ENCODE results near the gene TNPO1. TPM values are rescaled to one million over a fixed set of nuclear protein-coding genes. Genes with fewer than 3 reads are reported as not detected.

Gene TNPO1
- polyA plus RNA-seq, 2 of the 4 experiments (the other 2 are of a cell fraction), result 199 to 350 TPM

GRCh38 chr5:72860499-72860898, 44.0 kb downstream of the TNPO1 start:
- H3K4me1 ChIP-seq, result peaks cover 47% of the 10 kb centered on the region
- ATAC-seq, result peak in 1 of 2 experiments; percentile 42; a peak in 2 of 6 replicates
- no peak for TF ChIP-seq EHMT2 (IDR thresholded peaks at IDR 0.05; ENCODE audit: low read depth)
- TF ChIP-seq RAD21 (conservative IDR thresholded peaks at IDR 0.05 in 1 of 2, IDR thresholded peaks at IDR 0.05 in 1 of 2), result no peak
- no peak for TF ChIP-seq MYC (IDR thresholded peaks at IDR 0.05; ENCODE audit: borderline replicate concordance, low read length)
- TF ChIP-seq ZSCAN20 (CRISPR knock-in tag; IDR thresholded peaks at IDR 0.05), result no peak
- TF ChIP-seq FOSL2 (IDR thresholded peaks at IDR 0.05), result no peak
- no peak for TF ChIP-seq FOSL2 (CRISPR knock-in tag; IDR thresholded peaks at IDR 0.05)
- no peak for TF ChIP-seq CHD2 (IDR thresholded peaks at IDR 0.05; ENCODE audit: low read length, partially characterized antibody)
- no peak for TF ChIP-seq ESRRA (IDR thresholded peaks at IDR 0.05; ENCODE audit: borderline replicate concordance, low read length)
- 0 out of 3 replicates have a peak overlapping the region, but pooled peaks have one; percentile 6 for H3K4me2 ChIP-seq
- H3K27ac ChIP-seq, result no peak overlapping the region
- no peak for DNase-seq (ENCODE audit: low read depth in 1 of 2, low spot score in 1 of 2)
- no peak for FAIRE-seq
- WGBS (ENCODE audit: missing lambda C conversion rate), result 75% methylated on average over 4 of the region's 4 CpGs
- no peaks in the 10 kb centered on the region for H3K9me3 ChIP-seq
- no peak overlapping the region for H3K4me3 ChIP-seq
- ChIA-PET POLR2A (interaction anchor here (0.7 kb wide), 1 partner anchor 22 kb away, joined by 3 read pairs; no protein-coding TSS in a partner anchor), CTCF (interaction anchor here (0.6 to 1.8 kb wide), 2 partner anchors 8 to 12 kb away, joined by 3 to 4 read pairs; no protein-coding TSS in a partner anchor)

GRCh38 chr5:72871366-72872024, 55.0 kb downstream of the TNPO1 start:
- FAIRE-seq (no peak), DNase-seq (ENCODE audit: low read depth in 1 of 2, low spot score in 1 of 2) (no peak), ATAC-seq (peak; percentile 48 to 53; a peak in 5 of 6 replicates)
- TF ChIP-seq FOXS1 (CRISPR knock-in tag; IDR thresholded peaks at IDR 0.05) (no peak), KDM1A (IDR thresholded peaks at IDR 0.05; ENCODE audit: low read depth) (no peak), JUN (IDR thresholded peaks at IDR 0.05) (no peak), ELK1 (IDR thresholded peaks at IDR 0.05; ENCODE audit: low read depth, low read length) (no peak), EHMT2 (IDR thresholded peaks at IDR 0.05; ENCODE audit: low read depth) (no peak), SMC3 (IDR thresholded peaks at IDR 0.05) (no peak), CHD2 (IDR thresholded peaks at IDR 0.05; ENCODE audit: low read length, partially characterized antibody) (no peak), RARB (CRISPR knock-in tag; IDR thresholded peaks at IDR 0.05) (no peak), JUNB (IDR thresholded peaks at IDR 0.05) (no peak), E2F6 (IDR thresholded peaks at IDR 0.05; ENCODE audit: borderline replicate concordance, low read depth) (no peak), BCL3 (IDR thresholded peaks at IDR 0.05) (no peak), HOXB5 (CRISPR knock-in tag; IDR thresholded peaks at IDR 0.05) (no peak), FOSL2 (IDR thresholded peaks at IDR 0.05) (no peak), FOSL2 (CRISPR knock-in tag; IDR thresholded peaks at IDR 0.05) (no peak), HMGXB4 (CRISPR knock-in tag; IDR thresholded peaks at IDR 0.05; ENCODE audit: borderline replicate concordance) (no peak), TFCP2L1 (CRISPR knock-in tag; IDR thresholded peaks at IDR 0.05) (no peak), PHF8 (IDR thresholded peaks at IDR 0.05; ENCODE audit: borderline replicate concordance, low read depth) (no peak), CEBPB (IDR thresholded peaks at IDR 0.05) (no peak), RFX5 (IDR thresholded peaks at IDR 0.05) (no peak)
- Histone ChIP-seq H3K4me3 (no peak overlapping the region), H3K4me2 (0 out of 3 replicates have a peak overlapping the region, but pooled peaks have one; percentile 2), H3K4me1 (peaks cover 49% of the 10 kb centered on the region), H3K27ac (no peak overlapping the region), H3K9me3 (no peaks in the 10 kb centered on the region)
- 18% methylated on average over 1 of the region's 1 CpG for WGBS (ENCODE audit: missing lambda C conversion rate)
- ChIA-PET CTCF (interaction anchor here (0.7 to 1.2 kb wide), 2 partner anchors 9 to 506 kb away, joined by 3 read pairs; no protein-coding TSS in a partner anchor), POLR2A (no interaction called here)

Measured in A549 (cell line).